ENCODE results near the gene SCN8A. TPM values are rescaled to one million over a fixed set of nuclear protein-coding genes. Genes with fewer than 3 reads are reported as not detected.

Gene SCN8A
- total and polyA plus RNA-seq, 2 donors (not counting 3 experiments of a cell fraction or from before 2014, with no cell fraction given) = 9.4 to 20.4 TPM

DNA sequence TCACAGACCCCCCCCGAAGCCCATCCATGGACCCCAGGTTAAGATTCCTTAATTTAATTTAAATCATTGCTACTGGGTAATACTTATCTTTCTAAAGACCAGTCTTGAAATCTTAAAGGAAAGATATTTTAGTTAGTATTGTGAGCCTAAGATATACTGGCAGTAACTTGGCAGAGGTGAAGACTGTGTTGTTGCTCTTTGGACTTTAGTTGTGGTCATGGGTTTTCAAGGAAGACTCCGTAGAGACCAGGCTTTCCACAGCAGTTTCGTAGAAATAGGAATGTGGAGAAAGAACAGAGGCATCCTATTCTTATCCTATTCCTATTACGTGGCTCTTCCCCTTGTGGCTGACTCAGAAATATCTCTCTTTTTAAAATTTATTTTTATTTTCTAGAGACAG, 99.0 kb downstream of the SCN8A start:
- no TSS peak for BruUV-seq (replicated peaks)
- FAIRE-seq (no peak), DNase-seq (ENCODE audit: low read depth, low spot score) (no peak)
- Histone ChIP-seq H3K9me1 (replicated peaks; ENCODE audit: control insufficient read depth, extremely low read depth, insufficient read depth, low read length) (no peaks in the 10 kb centered on the region), H3K4me2 (ENCODE audit: insufficient read depth, low read length) (no peak overlapping the region), H3K9ac (replicated peaks; ENCODE audit: extremely low read depth, insufficient read depth, low read length) (no peak overlapping the region), H3K4me3 (replicated peaks in 1 of 3; ENCODE audit: insufficient read depth in 1 of 3, low read depth in 1 of 3, low read length in 3 of 3) (no peak overlapping the region), H3K36me3 (ENCODE audit: control insufficient read depth in 2 of 2, extremely low read depth in 1 of 2, insufficient read depth in 2 of 2, low read length in 2 of 2) (peaks cover 0 to 9% of the 10 kb centered on the region in 2 experiments), H2AFZ (ENCODE audit: low read depth, low read length) (no peak overlapping the region), H3K4me1 (ENCODE audit: control insufficient read depth, extremely low read depth, insufficient read depth, low read length) (peaks cover 41% of the 10 kb centered on the region), H3K27me3 (ENCODE audit: control insufficient read depth in 2 of 2, insufficient read depth in 2 of 2, low read length in 2 of 2) (no peaks in the 10 kb centered on the region), H3K9me3 (replicated peaks; ENCODE audit: control insufficient read depth, insufficient read depth, low read length) (no peaks in the 10 kb centered on the region), H3K27ac (ENCODE audit: insufficient read depth, low read depth, low read length) (no peak overlapping the region), H3K79me2 (ENCODE audit: control insufficient read depth, insufficient read depth, low read length) (peaks cover 35% of the 10 kb centered on the region), H4K20me1 (replicated peaks; ENCODE audit: control insufficient read depth, extremely low read depth, insufficient read depth, low read length) (no peaks in the 10 kb centered on the region)
- dilution Hi-C loops (cut with MboI; ENCODE audit: extremely low pct_ligation_motif_present, low sequenced_read_pairs) (no loop called here), intact Hi-C loops (cut with micrococcal nuclease) (loop anchor here (10.0 kb wide), 1 partner anchor 185 kb away; no protein-coding TSS in a partner anchor)
- POLR2A ChIA-PET = no interaction called here
- TF ChIP-seq JUN (IDR thresholded peaks at IDR 0.05; ENCODE audit: borderline replicate concordance, insufficient read depth, insufficient read length, low read depth) (no peak), EZH2 (IDR thresholded peaks at IDR 0.05; ENCODE audit: borderline replicate concordance, low read depth, low read length, severe bottlenecking) (no peak), CTCF (IDR thresholded peaks at IDR 0.05; ENCODE audit: extremely low read depth in 1 of 2, insufficient read depth in 1 of 2, low read depth in 1 of 2, low read length in 2 of 2) (no peak), GATA2 (IDR thresholded peaks at IDR 0.05; ENCODE audit: insufficient read depth, insufficient read length, low read depth, low read length) (no peak), POLR2A (IDR thresholded peaks at IDR 0.05; ENCODE audit: low read depth, low read length) (no peak), FOS (IDR thresholded peaks at IDR 0.05; ENCODE audit: borderline replicate concordance, insufficient read depth, low read length) (no peak), POLR2AphosphoS5 (IDR thresholded peaks at IDR 0.05; ENCODE audit: insufficient read depth, low read depth, low read length) (no peak), MYC (IDR thresholded peaks at IDR 0.05; ENCODE audit: low read depth, low read length) (no peak)
- TF ChIP-seq, protein P1, sequence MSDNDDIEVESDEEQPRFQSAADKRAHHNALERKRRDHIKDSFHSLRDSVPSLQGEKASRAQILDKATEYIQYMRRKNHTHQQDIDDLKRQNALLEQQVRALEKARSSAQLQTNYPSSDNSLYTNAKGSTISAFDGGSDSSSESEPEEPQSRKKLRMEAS (IDR thresholded peaks at IDR 0.05; ENCODE audit: insufficient read depth, insufficient read length) = no peak
- CTCF ChIA-PET = interaction anchor here (1.3 to 1.7 kb wide), 2 partner anchors 11 to 134 kb away, joined by 3 to 7 read pairs; no protein-coding TSS in a partner anchor

Measured in endothelial cell of umbilical vein (primary cell).